Fibroblast of skin of left biceps (primary cell): ENCODE results near the gene HIPK4.

Experiments
- DNase-seq, 2 experiments: peaks; one replicate each; pipeline ENCODE4 v3.0.0-alpha.2; 2013; ENCODE audit warnings: low read depth in 2 of 2

Gene HIPK4

GRCh38 chr19:40366697-40367561 lies 23.1 kb downstream of the HIPK4 start:
- no peak for DNase-seq

GRCh38 chr19:40365613-40366401 lies 24.2 kb downstream of the HIPK4 start:
- peak; percentile 46 to 50 for DNase-seq

GRCh38 chr19:40365010-40365409 lies 25.0 kb downstream of the HIPK4 start:
- no peak for DNase-seq

- DNase-seq: no peak
These were observed 26.9 kb downstream of the HIPK4 start for GRCh38 chr19:40363069-40363468.

GRCh38 chr19:40362160-40362559 lies 27.8 kb downstream of the HIPK4 start:
- DNase-seq: no peak

- DNase-seq: no peak
These were observed 29.2 kb downstream of the HIPK4 start for GRCh38 chr19:40360708-40361241.

GRCh38 chr19:40360020-40360707 lies 29.8 kb downstream of the HIPK4 start:
- DNase-seq: no peak

- no peak for DNase-seq
These were observed 31.2 kb downstream of the HIPK4 start for GRCh38 chr19:40358773-40359172.

- DNase-seq: no peak
These were observed 32.3 kb downstream of the HIPK4 start for GRCh38 chr19:40357640-40358039.

- DNase-seq: no peak
These were observed 33.0 kb downstream of the HIPK4 start for GRCh38 chr19:40356681-40357595.

- no peak for DNase-seq
These were observed 33.9 kb downstream of the HIPK4 start for GRCh38 chr19:40355975-40356680.

- no peak for DNase-seq
These were observed 40.9 kb downstream of the HIPK4 start for GRCh38 chr19:40348961-40349507.

- peak; percentile 97 for DNase-seq
These were observed 41.7 kb downstream of the HIPK4 start, which contains the start of the genes C19orf47 and PLD3 for GRCh38 chr19:40348125-40348913. Gene C19orf47 (minus strand): TSS chr19:40348397. CDS start chr19:40341857, 6,540 bp downstream. Gene PLD3 (plus strand): TSS chr19:40348695. CDS start chr19:40366484, 17,789 bp downstream.

GRCh38 chr19:40344422-40344821 lies 45.6 kb downstream of the HIPK4 start:
- DNase-seq: no peak

GRCh38 chr19:40342644-40343311 lies 47.2 kb downstream of the HIPK4 start:
- no peak for DNase-seq

- DNase-seq: no peak
These were observed 48.1 kb downstream of the HIPK4 start for GRCh38 chr19:40341601-40342482.

GRCh38 chr19:40339018-40339728 lies 50.8 kb downstream of the HIPK4 start:
- no peak for DNase-seq
